GM18867 (cell line): ENCODE results near the gene MACROD2.

Source experiments
- ATAC-seq: cut with Tn5 transposase; IDR thresholded peaks from one replicate; pipeline ENCODE4 v1.9.1; 2021; ENCODE audit warnings: mild to moderate bottlenecking, moderate library complexity; ENCODE audit not compliant: unreplicated experiment

MACROD2 gene

GRCh38 chr20:16078172-16078898 lies 2083.0 kb downstream of the MACROD2 start:
- no peak for ATAC-seq

DNA sequence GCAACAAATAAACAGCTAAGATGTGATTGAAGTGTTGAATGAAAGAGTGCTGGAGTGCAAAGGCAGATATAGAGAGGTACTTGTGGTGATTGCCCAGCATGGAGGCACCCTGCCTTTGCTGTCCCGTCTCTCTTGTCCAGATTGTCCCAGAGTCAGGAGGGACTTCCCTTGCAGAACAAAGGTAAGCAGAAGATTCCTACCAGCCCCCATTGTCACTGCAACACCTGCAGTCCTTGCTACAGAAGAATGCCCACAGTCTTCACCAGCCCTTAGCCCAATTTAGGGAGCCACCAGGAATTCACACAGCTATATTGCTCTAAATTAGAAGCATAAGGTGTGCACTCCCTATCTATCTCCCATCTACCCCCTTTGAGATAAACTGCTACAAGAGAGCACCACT lies 2086.1 kb downstream of the MACROD2 start:
- ATAC-seq: no peak

- ATAC-seq: no peak
Measured at GRCh38 chr20:16082051-16082550, 2086.8 kb downstream of the MACROD2 start.

DNA sequence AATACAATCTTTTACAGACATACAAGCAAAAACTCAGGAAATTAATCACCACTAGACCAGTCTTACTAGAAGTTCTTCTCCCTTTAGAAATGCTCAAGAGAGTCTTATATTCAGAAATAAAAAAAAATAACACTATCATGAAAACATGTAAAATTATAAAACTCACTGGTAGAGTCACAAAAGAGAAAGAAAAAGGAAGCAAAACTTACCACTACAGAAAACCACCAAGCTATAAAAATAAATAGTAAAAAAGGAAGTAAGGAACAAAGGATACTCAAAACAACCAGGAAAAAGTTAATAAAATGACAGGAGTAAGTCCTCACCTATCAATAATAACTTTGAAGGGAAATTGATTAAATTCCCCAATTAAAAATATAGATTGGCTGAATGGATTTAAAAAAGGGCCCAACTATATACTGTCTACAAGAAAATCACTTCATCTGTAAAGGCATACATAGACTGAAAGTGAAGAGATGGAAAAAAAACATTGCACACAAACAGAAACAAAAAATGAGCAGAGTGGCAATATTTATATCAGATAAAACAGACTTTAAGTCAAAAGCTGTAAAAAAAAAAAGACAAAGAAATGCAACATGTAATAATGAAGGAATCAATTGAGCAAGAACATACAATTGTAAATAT lies 2088.4 kb downstream of the MACROD2 start:
- no peak for ATAC-seq

- ATAC-seq: no peak
Measured at GRCh38 chr20:16095226-16095625, 2099.9 kb downstream of the MACROD2 start.

GRCh38 chr20:16096756-16097326 lies 2101.5 kb downstream of the MACROD2 start:
- no peak for ATAC-seq

- no peak for ATAC-seq
Measured at GRCh38 chr20:16097788-16098187, 2102.5 kb downstream of the MACROD2 start.

DNA sequence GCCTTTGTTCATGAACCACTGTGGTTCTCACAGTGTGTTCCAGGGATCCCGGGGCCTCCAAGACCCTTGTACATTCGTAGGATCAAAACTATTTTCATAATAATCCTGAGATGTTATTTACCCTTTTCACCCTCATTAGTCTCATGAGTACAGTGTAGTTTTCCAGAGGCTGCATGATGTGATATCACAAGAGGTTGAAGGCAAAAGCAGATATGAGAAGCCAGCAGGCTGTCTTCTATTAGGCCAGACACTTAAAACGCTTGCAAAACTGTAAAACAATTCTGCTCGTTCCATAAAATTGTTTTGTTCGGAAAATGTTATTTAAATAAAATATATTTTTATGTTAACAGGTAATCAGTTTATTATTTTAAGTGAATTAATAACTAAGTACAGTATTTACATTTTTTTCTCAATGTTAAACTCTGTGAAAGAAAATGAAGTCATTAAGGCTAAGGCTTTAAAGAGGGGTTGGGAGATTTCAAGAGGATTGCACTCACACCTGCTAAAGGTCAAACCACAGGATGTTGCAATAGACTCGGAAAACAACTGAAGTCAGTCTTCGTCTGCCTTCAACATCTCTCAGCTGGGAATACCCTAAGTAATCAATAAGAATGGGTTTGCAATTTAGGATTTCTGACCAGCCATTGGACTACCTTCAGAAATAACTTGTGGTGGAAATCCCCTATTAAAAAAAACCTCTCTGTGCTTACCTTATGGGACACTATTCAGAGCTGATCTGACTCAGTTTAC lies 2103.7 kb downstream of the MACROD2 start:
- no peak for ATAC-seq

GRCh38 chr20:16100111-16100510 lies 2104.8 kb downstream of the MACROD2 start:
- no peak for ATAC-seq

DNA sequence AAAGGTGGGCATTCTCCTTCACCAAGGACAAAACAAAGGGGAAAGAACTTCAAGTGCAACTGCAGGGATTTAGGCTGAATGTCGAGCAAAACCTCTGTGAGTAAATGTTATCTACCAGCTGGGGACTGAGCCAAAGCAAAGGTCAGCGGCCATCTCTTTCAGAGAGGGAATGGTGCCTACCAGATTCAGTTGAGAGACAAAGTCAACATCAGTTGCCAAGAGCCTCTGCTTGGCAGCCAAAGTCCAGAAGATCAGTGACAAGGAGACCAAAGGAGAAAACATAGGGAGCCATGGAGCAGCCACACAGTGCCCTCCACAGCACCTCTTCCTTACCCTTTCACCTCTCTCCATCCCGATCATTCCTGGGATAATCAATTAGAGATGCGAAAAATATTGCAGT lies 2105.5 kb downstream of the MACROD2 start:
- no peak for ATAC-seq
